Measurements from ENCODE around the gene CFB.
"Not testable (repeated sequence)": the region's sequence is repeated elsewhere in the genome, so short reads cannot be mapped to it uniquely, and the experiment has no call there.

CFB gene

DNA sequence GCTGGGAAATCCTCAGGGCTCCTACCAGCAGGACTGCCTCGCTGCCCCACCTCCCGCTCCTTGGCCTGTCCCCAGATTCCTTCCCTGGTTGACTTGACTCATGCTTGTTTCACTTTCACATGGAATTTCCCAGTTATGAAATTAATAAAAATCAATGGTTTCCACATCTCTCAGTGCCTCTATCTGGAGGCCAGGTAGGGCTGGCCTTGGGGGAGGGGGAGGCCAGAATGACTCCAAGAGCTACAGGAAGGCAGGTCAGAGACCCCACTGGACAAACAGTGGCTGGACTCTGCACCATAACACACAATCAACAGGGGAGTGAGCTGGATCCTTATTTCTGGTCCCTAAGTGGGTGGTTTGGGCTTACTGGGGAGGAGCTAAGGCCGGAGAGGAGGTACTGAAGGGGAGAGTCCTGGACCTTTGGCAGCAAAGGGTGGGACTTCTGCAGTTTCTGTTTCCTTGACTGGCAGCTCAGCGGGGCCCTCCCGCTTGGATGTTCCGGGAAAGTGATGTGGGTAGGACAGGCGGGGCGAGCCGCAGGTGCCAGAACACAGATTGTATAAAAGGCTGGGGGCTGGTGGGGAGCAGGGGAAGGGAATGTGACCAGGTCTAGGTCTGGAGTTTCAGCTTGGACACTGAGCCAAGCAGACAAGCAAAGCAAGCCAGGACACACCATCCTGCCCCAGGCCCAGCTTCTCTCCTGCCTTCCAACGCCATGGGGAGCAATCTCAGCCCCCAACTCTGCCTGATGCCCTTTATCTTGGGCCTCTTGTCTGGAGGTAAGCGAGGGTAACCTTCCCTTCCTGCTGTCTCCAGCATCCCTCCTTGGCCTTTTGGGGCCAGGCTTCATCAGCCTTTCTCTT, at the start of gene CFB:
CFB (plus strand) TSS at position 589 of the 863 bp plus-strand sequence; CDS start at position 716, 127 bp downstream.
- no peak for DNase-seq (ENCODE audit: low read depth in 2 of 2)

DNA sequence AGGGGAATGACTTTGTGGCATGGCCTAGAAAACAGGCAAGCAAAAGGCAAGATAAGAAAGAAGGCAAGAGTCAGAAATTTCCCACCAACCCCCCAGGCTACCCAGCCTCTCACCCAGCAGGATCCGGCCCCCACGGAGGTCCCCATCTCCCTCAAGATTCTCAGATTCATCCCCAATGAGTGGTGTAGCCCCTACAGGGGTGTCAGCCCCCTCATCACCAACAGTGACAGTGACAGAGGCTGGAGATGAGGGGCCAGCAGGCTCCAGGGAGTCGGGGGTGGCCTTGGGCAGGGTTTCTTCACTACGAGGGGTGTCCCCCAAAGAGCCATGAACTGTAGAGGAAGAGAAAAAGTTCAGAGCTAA, 49.4 kb upstream of the CFB start:
- no peak for DNase-seq (ENCODE audit: low read depth in 2 of 2)

DNA sequence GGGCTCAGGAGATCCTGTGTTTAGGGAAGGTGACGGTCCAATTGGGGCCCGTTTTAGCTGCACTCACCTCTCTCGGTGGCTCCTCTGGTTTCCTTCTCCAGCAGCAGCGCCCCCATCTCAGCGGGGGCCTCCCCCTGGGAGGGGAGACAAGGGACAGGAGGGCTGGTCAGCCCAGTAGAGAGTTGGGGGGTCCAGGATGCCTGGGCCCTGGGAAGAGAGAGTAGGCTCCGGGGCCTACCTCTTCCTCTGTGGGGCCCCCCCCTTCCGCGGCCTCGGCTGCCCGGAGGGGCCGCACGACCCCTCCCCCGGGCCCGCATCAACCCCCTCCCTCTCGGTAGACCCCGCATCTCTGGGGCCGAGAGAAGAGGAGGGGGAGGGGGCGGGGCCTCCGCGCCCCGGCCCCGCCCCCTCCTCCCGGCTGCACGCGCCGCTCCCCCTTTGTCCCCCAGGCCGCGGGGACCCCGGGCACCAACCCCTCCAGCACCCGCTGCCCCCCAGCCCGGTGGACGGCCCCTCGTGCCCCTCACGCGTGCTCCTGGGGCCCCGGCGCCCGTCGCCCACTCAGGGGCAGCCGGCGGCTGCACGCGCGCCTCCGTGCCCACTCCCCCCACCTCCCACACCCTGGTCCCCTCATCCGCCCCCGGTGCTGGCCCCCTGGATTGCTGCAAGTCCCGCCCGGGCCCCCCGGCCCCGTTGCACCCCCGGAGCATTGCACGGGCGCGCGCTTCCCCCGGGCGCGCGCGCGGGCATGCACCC, 48.9 kb upstream of the CFB start:
- no peak for DNase-seq (ENCODE audit: low read depth in 2 of 2)

DNA sequence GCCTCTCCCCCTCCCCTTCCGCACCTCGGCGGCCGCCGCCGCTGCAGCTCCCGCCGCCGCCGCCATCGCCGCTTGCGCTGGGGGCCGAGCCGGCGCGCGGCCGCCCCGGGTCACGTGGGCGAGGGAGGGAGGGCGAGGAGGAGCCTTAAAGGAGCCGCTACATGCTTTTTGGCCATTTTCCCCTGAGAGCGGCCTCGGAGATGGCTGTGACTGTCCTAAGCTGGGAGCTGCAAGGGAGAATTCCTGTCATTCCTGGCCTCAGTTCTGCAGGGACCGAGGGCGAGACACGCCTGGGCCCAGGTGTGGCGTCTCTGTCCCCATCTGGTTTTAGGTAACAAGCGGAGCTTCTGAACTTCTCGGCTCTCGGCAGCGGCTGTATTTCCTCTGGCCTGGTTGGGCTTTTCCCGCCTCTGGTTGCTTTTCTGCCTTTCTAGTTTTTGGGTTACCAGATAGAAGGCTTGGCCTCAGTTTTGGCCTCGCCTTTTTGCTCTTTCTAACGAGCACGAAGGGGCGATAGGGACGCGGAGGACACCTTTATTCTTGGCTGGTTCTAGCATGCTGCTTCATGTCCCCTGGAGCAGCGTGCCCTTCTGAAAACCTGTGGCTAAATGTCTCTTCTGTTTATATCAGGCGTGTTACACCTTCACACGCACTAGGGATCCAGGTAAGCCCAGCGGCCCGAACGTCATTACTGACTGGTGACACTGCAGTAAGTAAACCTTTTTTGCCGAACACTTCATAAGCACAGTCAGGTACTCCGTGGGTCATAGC, 48.1 kb upstream of the CFB start, which contains the start of gene EHMT2:
EHMT2 (minus strand) TSS at position 87 of the 771 bp plus-strand sequence; CDS start at position 66, 21 bp downstream.
- DNase-seq (ENCODE audit: low read depth in 2 of 2), result peak; percentile 78 to 81

DNA sequence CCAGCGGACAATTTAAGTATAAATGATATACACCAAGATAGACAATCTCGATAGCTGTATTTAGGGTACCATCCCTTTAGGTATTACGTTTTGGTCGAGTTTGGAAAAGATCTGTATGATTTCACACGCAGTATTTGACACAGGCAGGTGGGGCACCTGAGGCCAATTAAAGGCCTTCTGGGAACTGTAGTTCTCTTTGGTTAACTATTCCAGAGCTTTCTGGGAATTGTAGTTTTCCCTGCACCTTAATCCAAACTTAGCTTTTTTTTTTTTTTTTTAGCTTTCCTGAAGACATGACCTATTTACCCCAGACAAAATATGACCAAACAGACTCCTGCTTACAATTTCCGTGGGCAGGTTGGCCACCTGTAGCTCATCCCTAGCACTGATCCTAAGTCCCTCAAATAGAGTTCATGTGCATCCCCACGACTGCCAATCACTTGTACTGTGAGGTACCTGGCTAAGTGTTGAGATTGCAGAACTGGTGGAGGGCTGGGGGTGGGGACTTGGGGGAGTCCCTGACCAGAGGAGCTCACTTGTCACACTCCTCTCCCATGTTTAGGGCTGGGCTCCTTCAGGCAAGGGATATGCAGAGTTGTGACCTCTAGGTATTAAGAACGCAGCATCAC, 47.4 kb upstream of the CFB start:
- DNase-seq (ENCODE audit: low read depth in 2 of 2), result no peak

DNA sequence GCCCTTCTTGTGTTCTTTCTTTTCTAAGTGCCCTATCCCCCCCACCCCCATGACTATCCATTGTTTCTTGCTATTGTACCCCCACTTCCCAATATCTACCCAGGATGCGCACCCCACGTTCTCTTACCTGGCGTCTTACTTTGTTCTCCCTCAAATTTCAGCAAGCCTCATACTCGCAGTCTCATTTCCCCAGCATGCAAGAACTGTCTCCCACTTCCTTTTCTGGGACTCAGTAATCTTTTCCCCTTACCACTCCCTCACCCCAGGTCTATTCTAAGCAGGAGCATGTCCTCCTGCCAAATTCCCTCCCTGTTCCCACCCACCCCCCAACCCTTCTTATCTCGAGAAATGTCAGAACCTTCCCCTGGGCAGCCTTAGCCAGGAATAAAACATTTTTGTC, 46.7 kb upstream of the CFB start:
- no peak for DNase-seq (ENCODE audit: low read depth in 2 of 2)

DNA sequence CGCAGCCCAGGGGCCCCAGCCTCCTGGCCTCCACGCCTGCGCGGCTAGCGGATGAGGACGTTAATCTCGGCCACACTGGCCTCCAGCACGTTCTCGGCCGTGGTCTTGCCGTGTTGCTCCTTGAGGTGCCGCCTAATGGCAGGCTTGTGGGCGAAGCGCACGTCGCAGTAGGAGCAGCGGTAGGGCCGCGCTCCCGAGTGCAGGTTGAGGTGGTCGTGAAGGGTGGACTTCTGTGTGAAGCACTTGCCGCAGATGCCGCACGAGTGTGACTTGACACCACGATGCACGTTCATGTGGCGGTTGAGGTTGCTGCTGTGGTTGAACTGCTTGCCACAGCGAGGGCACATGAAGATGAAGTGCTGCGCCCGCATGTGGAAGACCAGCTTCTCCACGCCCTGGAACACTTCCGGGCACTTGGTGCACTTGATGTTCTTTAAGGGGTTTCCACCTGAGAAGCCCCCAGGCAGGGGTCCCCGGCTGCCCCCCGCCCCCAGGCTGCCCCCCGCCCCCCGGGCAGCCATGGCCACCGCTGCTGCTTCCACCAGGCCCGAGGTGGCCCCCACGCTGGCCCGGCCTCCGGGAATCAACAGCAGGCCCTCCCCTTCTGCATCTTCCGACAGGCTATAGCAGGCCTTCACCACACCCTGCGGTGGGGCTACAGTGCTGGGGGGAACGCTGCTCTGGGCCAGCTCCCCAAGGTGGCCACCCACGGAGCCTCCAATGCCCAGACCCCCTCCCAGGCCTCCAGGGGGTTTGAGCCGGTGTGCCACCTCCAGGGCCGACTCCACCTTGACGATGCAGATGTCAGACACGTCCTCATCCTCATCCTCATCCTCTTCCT, 45.8 kb upstream of the CFB start:
- DNase-seq (ENCODE audit: low read depth in 2 of 2), result no peak

DNA sequence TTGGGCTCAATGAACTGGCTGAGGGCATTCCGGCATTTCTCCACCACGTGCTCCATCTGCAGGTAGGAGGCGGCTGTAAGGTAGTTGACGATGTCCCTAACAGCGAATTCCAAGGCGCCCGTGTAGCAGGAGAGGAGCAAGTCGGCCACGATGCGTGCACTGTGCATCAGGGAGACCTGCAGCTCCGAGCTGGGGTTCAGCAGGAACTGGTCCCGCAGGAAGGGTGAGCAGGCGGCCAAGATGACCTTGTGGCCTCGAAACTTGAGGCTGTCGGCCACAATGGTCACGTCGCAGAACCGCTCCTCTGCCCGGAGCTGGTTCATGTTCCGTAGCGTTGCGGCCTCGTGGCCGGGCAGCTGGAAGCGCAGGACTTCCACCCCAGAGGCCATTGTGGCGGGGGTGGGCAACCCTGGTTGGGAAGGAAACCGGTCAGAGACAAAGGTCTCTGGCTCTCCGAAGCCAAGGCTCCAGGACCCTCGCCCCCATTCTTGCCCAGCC, 44.9 kb upstream of the CFB start:
- no peak for DNase-seq (ENCODE audit: low read depth in 2 of 2)

DNA sequence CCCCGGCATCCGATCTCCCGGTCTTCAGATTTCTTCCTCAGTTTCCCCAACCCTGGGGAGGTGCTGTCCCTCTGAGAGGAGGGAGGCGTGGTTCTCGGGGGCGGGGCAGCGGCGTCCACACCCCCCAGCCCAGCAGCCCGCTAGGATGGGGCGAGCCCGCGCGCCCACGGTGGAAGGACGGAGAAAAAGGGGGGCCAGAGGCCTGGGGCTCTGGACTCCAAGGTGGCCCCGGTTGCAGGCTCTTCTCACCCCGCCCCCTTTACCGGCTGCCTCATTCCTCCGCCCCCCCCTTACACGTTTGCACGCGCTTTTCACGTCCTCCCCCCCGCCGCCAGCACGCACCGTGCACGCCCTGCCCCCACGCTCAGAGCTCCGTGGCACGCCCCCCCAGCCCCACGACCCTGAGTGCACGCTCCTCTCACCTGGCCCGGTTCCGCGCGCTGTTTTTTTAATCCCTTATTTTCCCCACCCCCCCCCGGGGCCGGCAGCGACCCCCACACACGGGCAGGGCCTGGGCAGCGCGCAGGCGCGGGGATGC, 44.4 kb upstream of the CFB start:
- peak; percentile 49 to 50 for DNase-seq (ENCODE audit: low read depth in 2 of 2)

DNA sequence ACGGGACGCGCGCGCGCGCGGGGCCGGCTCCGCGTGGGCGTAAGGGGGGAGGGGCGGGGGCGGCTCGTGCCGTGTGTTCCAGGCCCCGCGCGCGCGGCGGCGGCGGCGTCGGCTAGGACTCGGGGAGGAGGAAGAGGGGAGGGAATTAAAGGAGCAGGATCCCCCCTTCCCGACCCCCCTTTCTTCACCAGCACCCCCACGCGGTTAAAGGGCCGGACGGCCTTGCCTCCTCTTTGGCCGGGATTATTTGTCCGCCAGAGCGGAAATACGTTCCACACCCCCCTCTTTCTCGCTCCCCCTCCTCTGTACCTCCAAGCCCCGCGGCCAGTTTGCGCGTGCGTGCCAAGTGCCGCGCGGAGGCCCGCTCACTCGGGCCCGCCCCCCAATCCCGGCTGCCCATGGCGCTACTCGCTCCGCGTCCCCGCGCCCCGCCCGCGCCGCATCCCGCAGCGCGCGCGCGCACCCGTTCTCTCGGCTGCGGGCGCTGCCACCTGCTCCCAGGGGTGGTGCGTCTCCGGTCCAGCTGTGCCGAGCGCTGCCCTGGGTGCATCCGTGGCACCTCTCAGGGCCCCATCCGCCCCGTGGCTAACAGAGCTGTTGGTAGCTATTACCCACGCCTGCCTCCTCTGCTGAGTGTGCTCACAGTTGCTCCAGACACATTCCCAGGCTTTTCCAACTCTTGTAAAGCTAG, 43.8 kb upstream of the CFB start, which contains the start of gene ZBTB12:
ZBTB12 (minus strand) TSS at position 134 of the 691 bp plus-strand sequence. CDS start 781 bp downstream, outside the sequence.
- DNase-seq (ENCODE audit: low read depth in 2 of 2), result peak; percentile 79 to 80

DNA sequence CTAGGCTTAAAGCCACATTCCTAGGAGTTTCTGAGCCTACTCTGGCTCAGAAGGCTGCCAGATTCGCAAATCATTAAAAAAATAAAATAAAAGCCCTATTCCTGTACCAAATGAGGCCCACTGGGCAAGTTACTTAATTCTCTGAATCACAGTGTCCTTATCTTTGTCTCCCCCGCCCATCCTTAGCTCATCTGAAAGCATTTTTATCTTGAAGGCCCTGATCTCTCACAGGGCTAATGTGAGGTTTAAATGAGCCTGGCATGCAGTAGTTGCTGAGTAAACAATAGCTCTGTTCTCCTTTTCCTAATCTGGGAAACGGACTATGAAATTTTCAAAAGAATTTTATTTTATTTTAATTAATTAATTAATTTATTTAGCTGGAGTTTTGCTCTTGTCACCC, 41.9 kb upstream of the CFB start:
- no peak for DNase-seq (ENCODE audit: low read depth in 2 of 2)

DNA sequence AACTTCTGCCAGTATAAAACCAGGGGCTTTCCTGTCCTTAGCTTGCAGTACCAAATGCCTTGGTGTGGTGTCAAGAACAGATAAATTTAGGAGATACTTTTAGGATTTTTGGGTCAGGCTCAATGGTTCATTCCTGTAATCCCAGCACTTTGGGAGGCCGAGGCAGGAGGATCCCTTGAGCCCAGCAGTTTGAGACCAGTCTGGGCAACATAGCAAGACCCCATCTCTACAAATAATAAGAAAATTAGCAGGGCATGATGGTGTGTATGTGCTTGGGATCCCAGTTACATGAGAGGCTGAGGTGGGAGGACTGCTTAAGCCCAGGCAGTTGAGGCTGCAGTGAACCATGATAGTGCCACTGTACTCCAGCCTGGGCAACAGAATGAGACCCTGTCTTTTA, 40.9 kb upstream of the CFB start:
- no peak for DNase-seq (ENCODE audit: low read depth in 2 of 2)

DNA sequence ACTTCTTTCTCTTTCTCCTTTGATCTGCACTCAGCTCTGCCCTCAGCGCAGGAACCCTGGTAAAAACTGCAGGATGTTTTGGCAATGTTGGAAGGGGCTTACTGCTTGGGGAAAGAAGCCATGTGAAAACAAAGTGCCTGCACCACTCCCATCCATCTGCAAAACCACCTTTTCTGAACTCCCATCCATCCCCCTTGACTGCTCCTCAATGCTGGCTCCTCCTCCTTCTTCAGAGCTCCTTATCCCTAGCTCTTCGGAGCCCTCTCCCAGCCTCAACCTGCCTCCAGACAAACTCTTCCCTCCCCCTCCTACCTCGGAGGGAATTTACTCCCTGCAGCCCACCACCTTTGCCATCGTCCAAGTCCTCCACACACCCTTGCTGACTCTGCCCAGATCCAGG, 39.8 kb upstream of the CFB start:
- DNase-seq (ENCODE audit: low read depth in 2 of 2), result no peak

DNA sequence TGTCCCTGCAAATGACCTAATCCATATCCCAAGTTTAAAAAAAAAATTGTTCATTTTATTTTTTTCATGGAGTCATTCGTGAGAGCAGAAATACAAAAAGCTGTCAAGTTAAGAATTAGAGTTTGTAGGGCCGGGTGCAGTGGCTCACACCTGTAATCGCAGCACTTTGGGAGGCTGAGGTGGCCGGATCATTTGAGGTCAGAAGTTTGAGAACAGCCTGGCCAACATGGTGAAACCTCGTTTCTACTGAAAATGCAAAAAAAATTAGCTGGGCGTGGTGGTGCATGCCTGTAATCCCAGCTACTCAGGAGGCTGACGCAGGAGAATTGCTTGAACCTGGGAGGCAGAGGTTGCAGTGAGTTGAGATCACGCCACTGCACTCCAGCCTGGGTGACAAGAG, 39.2 kb upstream of the CFB start:
- DNase-seq (ENCODE audit: low read depth in 2 of 2), result not testable (repeated sequence)

DNA sequence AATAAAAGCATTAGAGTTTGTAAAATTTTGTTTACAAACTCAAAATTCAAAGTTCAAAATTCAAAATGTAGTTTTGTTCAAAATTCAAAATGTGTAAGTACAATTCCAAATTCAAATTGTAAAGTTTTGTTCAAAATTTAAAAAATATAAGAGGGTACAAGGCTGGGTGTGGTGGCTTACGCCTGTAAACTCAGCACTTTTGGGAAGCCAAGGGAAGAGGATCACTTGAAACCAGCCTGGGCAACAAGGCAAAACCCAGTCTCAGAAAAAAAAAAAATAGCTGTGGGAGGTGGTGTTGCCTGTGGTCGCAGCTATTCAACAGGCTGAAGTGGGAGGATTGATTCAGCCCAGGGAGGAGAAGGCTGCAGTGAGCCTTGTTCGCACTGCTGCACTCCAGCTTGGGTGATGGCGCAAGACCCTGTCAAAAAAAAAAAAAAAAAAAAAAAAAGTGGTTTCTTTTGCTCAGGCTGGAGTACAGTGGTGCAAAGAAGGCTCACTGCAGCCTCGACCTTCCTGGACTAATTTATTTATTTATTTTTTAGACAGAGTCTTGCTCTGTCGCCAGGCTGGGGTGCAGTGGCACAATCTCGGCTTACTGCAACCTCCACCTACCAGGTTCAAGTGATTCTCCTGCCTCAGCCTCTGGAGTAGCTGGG, 38.6 kb upstream of the CFB start:
- DNase-seq (ENCODE audit: low read depth in 2 of 2), result no peak

DNA sequence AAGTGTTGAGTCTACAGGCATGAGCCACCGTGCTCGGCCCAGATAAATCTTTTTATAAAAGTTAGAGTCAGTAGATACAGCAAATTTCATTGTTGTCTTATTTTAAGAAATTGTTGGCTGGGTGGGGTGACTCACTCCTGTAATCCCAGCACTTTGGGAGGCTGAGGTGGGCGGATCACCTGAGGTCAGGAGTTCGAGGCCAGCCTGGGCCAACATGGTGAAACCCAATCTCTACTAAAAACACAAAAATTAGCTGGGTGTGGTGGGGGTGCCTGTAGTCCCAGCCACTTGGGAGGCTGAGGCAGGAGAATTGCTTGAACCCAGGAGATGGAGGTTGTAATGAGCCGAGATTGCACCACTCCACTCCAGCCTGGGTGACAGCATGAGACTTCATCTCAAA, 37.6 kb upstream of the CFB start:
- not testable (repeated sequence) for DNase-seq (ENCODE audit: low read depth in 2 of 2)

DNA sequence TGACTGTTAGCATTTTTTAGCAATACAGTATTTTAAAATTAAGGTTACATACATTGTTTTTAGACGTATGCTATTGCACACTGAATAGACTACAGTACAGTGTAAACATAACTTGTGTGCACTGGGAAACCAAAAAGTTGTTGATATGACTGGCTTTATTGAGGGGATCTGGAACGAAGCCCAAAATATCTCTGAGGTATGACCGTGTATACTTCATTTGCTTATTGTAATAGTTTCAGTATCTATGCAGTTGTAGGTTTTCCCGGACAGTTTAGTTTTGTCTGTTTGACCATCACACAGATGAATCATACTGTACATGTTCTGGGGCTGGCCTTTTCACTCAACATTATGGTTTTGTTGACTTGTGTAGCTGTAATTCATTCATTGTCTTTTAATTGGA, 37.1 kb upstream of the CFB start:
- no peak for DNase-seq (ENCODE audit: low read depth in 2 of 2)

DNA sequence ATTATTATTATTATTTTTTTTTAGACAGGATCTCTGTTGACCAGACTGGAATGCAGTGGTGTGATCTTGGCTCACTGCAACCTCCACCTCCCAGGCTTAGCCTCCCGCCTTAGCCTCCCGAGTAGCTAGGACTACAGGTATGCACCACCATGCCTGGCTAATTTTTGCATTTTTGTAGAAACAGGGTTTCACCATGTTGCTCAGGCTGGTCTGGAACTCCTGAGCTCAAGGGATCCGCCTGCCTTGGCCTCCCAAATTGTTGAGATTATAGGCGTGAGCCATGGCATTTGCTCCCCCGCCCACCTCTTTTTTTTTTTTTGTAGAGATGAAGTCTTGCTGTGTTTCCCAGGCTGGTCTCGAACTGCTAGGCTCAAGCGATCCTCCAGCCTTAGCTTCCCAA, 36.6 kb upstream of the CFB start:
- DNase-seq (ENCODE audit: low read depth in 2 of 2), result not testable (repeated sequence)
